ENCODE data around the gene ACOXL. TPM values are rescaled to one million over a fixed set of nuclear protein-coding genes. Genes with fewer than 3 reads are reported as not detected.

The ACOXL gene
- total and polyA plus RNA-seq, 9 of the 15 experiments (the other 6 are each of a cell fraction or from before 2014, with no cell fraction given) = 0.31 to 0.56 TPM; not detected in 7

DNA sequence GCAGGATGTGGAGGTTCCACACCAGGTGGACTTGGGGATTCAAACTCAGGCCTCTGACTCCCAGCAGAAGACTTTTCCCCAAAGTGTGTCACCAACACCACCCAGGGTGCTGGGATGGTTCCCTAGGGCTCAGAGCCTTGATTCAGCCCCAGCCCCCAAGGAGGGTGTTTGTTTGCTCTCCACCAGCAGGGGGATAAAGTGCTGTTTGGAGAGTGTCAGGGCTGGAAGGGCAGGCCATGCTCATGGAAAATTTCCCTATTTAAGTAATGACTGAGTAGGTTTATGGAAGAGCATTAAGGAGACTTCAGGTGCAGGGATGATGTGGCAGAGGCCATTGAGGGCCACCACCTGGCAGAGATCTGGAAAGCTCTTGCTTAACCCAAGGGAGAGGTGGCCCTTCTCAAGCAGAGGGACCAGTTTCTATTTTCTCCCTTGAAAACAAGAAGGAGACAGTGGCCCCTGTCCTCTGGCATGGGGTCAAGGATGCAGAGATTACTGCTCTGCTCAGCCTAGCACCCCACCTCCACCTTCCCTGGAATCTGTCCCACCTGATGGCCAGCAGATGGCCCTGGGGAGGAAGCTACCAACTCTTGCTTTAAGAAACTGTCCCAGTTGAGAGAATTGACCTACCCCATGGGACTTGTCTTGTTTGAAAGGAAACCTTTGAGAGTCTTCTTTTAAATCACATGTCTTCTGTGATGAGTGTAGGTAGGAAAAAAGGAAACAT is 122.1 kb downstream of the ACOXL start:
- H3K4me3 ChIP-seq = no peak overlapping the region
- peaks cover 19 to 36% of the 10 kb centered on the region in 2 experiments for H3K27me3 ChIP-seq (ENCODE audit: control insufficient read depth in 2 of 2, insufficient read depth in 2 of 2, low read length in 2 of 2)
- FAIRE-seq (no peak), ATAC-seq (peak; percentile 85), DNase-seq (ENCODE audit: extremely low read depth in 1 of 4, low spot score in 3 of 4) (peak in 2 of 4 experiments; percentile 22 to 25)
- intact Hi-C loops (cut with micrococcal nuclease) (no loop called here), in situ Hi-C loops (cut with MboI) (no loop called here)
- H3K9me3 ChIP-seq (replicated peaks; ENCODE audit: control insufficient read depth, insufficient read depth, low read depth, low read length) = no peaks in the 10 kb centered on the region
- TF ChIP-seq CEBPG (CRISPR knock-in tag; IDR thresholded peaks at IDR 0.05) (no peak), CEBPG (tag; conservative IDR thresholded peaks at IDR 0.05 in 1 of 2, IDR thresholded peaks at IDR 0.05 in 1 of 2) (no peak), SETDB1 (IDR thresholded peaks at IDR 0.05; ENCODE audit: low read length) (no peak)
- TF ChIP-seq, protein P1, sequence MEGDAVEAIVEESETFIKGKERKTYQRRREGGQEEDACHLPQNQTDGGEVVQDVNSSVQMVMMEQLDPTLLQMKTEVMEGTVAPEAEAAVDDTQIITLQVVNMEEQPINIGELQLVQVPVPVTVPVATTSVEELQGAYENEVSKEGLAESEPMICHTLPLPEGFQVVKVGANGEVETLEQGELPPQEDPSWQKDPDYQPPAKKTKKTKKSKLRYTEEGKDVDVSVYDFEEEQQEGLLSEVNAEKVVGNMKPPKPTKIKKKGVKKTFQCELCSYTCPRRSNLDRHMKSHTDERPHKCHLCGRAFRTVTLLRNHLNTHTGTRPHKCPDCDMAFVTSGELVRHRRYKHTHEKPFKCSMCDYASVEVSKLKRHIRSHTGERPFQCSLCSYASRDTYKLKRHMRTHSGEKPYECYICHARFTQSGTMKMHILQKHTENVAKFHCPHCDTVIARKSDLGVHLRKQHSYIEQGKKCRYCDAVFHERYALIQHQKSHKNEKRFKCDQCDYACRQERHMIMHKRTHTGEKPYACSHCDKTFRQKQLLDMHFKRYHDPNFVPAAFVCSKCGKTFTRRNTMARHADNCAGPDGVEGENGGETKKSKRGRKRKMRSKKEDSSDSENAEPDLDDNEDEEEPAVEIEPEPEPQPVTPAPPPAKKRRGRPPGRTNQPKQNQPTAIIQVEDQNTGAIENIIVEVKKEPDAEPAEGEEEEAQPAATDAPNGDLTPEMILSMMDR (IDR thresholded peaks at IDR 0.05 in 2 of 3, conservative IDR thresholded peaks at IDR 0.05 in 1 of 3; ENCODE audit: insufficient read depth in 2 of 3, low read depth in 1 of 3, low read length in 3 of 3) = peak; percentile 34 to 46 (median 43)
- POLR2A ChIA-PET = no interaction called here
- no peak overlapping the region for H2AFZ ChIP-seq (ENCODE audit: low read depth, low read length)
- H3K4me1 ChIP-seq (replicated peaks in 1 of 2; ENCODE audit: control insufficient read depth in 2 of 2, insufficient read depth in 2 of 2, low read length in 2 of 2) = no peaks in the 10 kb centered on the region
- no peak overlapping the region for H3K9ac ChIP-seq (ENCODE audit: insufficient read depth in 1 of 2, low read depth in 2 of 2, low read length in 2 of 2)
- H3K79me2 ChIP-seq (ENCODE audit: control insufficient read depth, insufficient read depth, low read length) = no peaks in the 10 kb centered on the region
- CTCF ChIA-PET (ENCODE audit: low intra/inter-chr PET ratio) = interaction anchor here (0.6 to 0.7 kb wide), 2 partner anchors 12 to 99 kb away, joined by 3 read pairs; no protein-coding TSS in a partner anchor
- no peaks in the 10 kb centered on the region for H3K9me1 ChIP-seq (ENCODE audit: control insufficient read depth, insufficient read depth, low read length)
- no peaks in the 10 kb centered on the region for H4K20me1 ChIP-seq (replicated peaks; ENCODE audit: control insufficient read depth, insufficient read depth, low read length)
- H3K36me3 ChIP-seq (ENCODE audit: control insufficient read depth, insufficient read depth, low read length) = no peaks in the 10 kb centered on the region
- no TSS peak for BruUV-seq (replicated peaks)
- H3K27ac ChIP-seq (ENCODE audit: extremely low read depth, low read depth, low read length) = no peak overlapping the region
- H3K4me2 ChIP-seq (ENCODE audit: insufficient read depth, low read length) = no peak overlapping the region

Data from K562 (cell line).